Heart left ventricle (tissue), 16 donors: ENCODE results near the gene NRDC. TPM values are rescaled to one million over a fixed set of nuclear protein-coding genes. Genes with fewer than 3 reads are reported as not detected.

Experiments used
- ATAC-seq, 4 donors: fragments of 200-7000 bp; cut with Tn5 transposase; one replicate each; pipeline ENCODE4 v1.9.1; 2020 to 2022; ENCODE audit warnings: moderate library complexity in 4 of 4, mild to moderate bottlenecking in 3 of 4, moderate number of reproducible peaks in 1 of 4
- DNase-seq, 5 donors: peaks; one replicate each; pipeline ENCODE4 v3.0.0-alpha.2; 2020
- H3K27ac ChIP-seq, 12 donors: fragments of 200-600 bp; sonication (generic) in 4 of 12; one replicate each; pipeline versions ENCODE4 v1.5.0 to v1.8.0; 2016 to 2022; ENCODE audit warnings: mild to moderate bottlenecking in 2 of 12
- H3K27me3 ChIP-seq, 9 donors: fragments of 200-600 bp; sonication (generic) in 2 of 9; one replicate each; pipeline versions ENCODE4 v1.5.1 to v1.8.0; 2016 to 2022; ENCODE audit warnings: mild to moderate bottlenecking in 3 of 9
- H3K36me3 ChIP-seq, 9 donors: fragments of 200-600 bp; sonication (generic) in 2 of 9; one replicate each; pipeline versions ENCODE4 v1.5.0 to v1.8.0; 2018 to 2022; ENCODE audit warnings: mild to moderate bottlenecking in 2 of 9
- H3K4me1 ChIP-seq, 12 donors: fragments of 200-600 bp; sonication (generic) in 4 of 12; one replicate each; pipeline versions ENCODE4 v1.5.0 to v1.8.0; 2016 to 2022; ENCODE audit warnings: mild to moderate bottlenecking in 3 of 12
- H3K4me3 ChIP-seq, 12 donors: fragments of 200-600 bp; sonication (generic) in 4 of 12; one replicate each; pipeline versions ENCODE4 v1.5.0 to v1.8.0; 2017 to 2022; ENCODE audit warnings: mild to moderate bottlenecking in 9 of 12, moderate library complexity in 4 of 12
- H3K9me3 ChIP-seq, 12 donors: fragments of 200-600 bp; sonication (generic) in 4 of 12; one replicate each; pipeline versions ENCODE4 v1.5.0 to v1.8.0; 2016 to 2022; ENCODE audit warnings: mild to moderate bottlenecking in 1 of 12
- POLR2A ChIP-seq, 2 donors: fragments of 450-650 bp; IDR thresholded peaks; one replicate each; pipeline ENCODE4 v1.6.1; 2017; ENCODE audit warnings: antibody characterized with exemption in 2 of 2, mild to moderate bottlenecking in 2 of 2, moderate library complexity in 2 of 2
- WGBS, 4 donors: extraction: QIAGEN DNeasy Blood & Tissue Kit in 2 of 4; methylation state at CpG; one replicate each; pipeline versions ENCODE4 v1.1.5 to v1.1.7; 2013 to 2018; 5-methylcytosine and 5-hydroxymethylcytosine counted together
- intact Hi-C, 10 donors: fragments of 100-400 bp; cut with DNase I; formaldehyde crosslinking; loops; one replicate each; pipeline versions ENCODE4 v1.11.1 to v1.14.2; 2022
- polyA plus RNA-seq, 2 donors: library from polyadenylated mRNA; stranded (reverse); fragments of 200-250 nt; gene quantifications; one replicate each; pipeline ENCODE4 v1.2.3, GENCODE V29; 2013
- total RNA-seq, 9 donors: library from RNA; depleted of rRNA in 2 of 9; stranded (reverse); fragments of >200 nt in 2 of 9; fragmentation: NEBNext Ultra II Directional in 3 of 9; extraction: Animal tissue kit (Norgen Biotek cat#: 25700) in 3 of 9; gene quantifications; one replicate each; pipeline versions ENCODE4 v1.1.0 to v1.2.4, GENCODE V29; 2016 to 2023
- TF ChIP-seq, protein P1 (sequence below), 12 donors: fragments of 200-600 bp; sonication (generic) in 4 of 12; IDR thresholded peaks; one replicate each; pipeline versions ENCODE4 v1.5.0 to v1.8.0; 2018 to 2022; ENCODE audit warnings: antibody characterized with exemption in 12 of 12, mild to moderate bottlenecking in 5 of 12
- donor health status: ischemic (EF 13 %, LVEDD 7.1; RV severe dilation, severe dysfunction).
- donor health status: healthy with polysubstance abuse.
- donor health status: DM: no; HTN: yes; CAD: no.
- donor health status: DM: no; HTN: no; CAD: no.
- donor health status: ischemic (EF 25% LVEDD 6.9; RV normal size, moderate dysfunction).
- donor health status: ischemic (EF 25% LVEDD 5.7; RV mildly dilated, moderate dysfunction).
- donor health status: healthy.
- donor health status: DM: yes; HTN: yes; CAD: no.
- donor health status: ischemic (EF 35%, LVEDD 5.7; RV mildly dilated, moderate dysfunction).
- donor health status: nonischemic (EF 11% LVEDD 7.7; RV severe dilation, severe dysfunction).
- donor health status: DM: yes; HTN: yes; CAD: no.
- donor health status: PGD.
- donor health status: ischemic (EF 29% LVEDD 5.4; RV normal size, mild dysfunction).
- donor health status: nonischemic (EF 23%, LVEDD 6.1; RV moderate dilation, normal function).

Gene NRDC
- total and polyA plus RNA-seq, 11 donors: 89.4 to 152 (median 124) TPM

DNA sequence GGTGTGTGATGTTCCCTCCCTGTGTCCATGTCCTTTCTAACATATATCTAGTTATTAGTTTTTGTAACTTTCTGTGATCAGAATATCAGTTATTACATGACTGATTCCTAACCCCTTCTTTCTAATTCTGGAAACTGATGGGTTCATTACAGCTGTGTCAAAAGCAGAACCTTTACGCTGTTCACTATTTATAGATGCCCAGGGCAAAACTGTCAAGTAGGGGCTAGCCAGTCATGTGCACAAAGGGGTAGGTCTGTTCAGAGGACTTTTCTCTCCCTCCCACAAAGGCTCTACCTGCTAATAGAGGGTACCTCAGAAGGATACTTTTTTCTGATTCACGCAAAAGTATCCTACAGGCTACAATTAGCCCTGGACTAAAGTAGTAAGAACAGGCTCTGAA is 79.2 kb downstream of the NRDC start:
- Histone ChIP-seq H3K27ac (peak overlapping the region in 8 of 12 donors; percentile 27 to 69 (median 55)), H3K27me3 (no peaks in the 10 kb centered on the region), H3K9me3 (no peaks in the 10 kb centered on the region), H3K4me3 (no peak overlapping the region), H3K36me3 (peaks cover 0 to 100% (median 85%) of the 10 kb centered on the region in 9 donors), H3K4me1 (peaks cover 0 to 12% (median 0%) of the 10 kb centered on the region in 12 donors)
- intact Hi-C loops: no loop called here
- DNase-seq: no peak
- peak; percentile 72 to 93 (median 82) for ATAC-seq
- TF ChIP-seq POLR2A (IDR thresholded peaks at IDR 0.05): no peak
- TF ChIP-seq, protein P1, sequence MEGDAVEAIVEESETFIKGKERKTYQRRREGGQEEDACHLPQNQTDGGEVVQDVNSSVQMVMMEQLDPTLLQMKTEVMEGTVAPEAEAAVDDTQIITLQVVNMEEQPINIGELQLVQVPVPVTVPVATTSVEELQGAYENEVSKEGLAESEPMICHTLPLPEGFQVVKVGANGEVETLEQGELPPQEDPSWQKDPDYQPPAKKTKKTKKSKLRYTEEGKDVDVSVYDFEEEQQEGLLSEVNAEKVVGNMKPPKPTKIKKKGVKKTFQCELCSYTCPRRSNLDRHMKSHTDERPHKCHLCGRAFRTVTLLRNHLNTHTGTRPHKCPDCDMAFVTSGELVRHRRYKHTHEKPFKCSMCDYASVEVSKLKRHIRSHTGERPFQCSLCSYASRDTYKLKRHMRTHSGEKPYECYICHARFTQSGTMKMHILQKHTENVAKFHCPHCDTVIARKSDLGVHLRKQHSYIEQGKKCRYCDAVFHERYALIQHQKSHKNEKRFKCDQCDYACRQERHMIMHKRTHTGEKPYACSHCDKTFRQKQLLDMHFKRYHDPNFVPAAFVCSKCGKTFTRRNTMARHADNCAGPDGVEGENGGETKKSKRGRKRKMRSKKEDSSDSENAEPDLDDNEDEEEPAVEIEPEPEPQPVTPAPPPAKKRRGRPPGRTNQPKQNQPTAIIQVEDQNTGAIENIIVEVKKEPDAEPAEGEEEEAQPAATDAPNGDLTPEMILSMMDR (IDR thresholded peaks at IDR 0.05): no peak
- WGBS, 4 donors: 49 to 80% (median 60%) methylated on average over 2 of the region's 2 CpGs

DNA sequence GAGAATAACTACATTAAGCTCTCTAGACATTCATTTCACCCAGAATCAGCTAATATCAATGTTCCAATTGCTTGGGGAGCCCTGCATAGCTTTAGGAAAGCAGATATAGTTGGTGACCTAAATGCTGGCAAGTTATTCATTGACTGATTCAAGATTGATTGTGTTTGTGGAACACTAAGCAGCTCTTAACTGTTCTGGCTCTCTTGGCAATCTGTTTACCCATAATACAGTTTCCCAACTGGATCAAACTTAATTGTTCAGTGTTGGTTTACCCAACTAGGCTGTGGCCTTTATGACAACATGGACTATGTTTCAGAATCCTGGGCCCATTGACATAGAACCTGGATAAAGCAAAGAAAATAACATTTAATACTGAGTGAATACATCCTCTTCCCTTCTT is 83.7 kb downstream of the NRDC start:
- Histone ChIP-seq H3K36me3 (peaks cover 0 to 100% (median 86%) of the 10 kb centered on the region in 9 donors), H3K9me3 (no peaks in the 10 kb centered on the region), H3K27me3 (no peaks in the 10 kb centered on the region), H3K4me1 (peaks cover 0 to 14% (median 0%) of the 10 kb centered on the region in 12 donors), H3K4me3 (no peak overlapping the region), H3K27ac (no peak overlapping the region)
- no peak for TF ChIP-seq POLR2A (IDR thresholded peaks at IDR 0.05)
- TF ChIP-seq, protein P1 (IDR thresholded peaks at IDR 0.05): no peak
- ATAC-seq (no peak), DNase-seq (no peak)
- intact Hi-C loops: no loop called here

DNA sequence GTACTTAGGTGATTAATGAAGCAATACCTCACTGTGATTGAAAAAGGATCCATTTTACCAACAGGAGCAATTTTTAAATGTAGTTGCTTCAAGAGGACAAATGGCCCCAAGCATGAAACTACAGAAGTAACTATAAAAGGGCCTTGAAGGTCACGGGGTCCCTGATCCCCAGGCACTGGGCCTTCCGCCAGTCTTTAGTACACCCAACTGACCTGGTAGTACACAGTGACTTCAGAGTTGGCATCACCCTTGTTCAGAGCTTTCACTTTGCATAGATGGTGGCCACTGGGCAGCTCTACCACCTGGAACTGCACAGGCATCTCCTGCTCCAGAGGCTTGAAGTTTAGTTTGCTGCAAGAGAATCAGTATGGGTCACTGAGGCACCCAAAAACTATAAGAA is 84.3 kb downstream of the NRDC start:
- 90 to 99% (median 95%) methylated on average over 2 of the region's 2 CpGs for WGBS, 4 donors
- ATAC-seq (no peak), DNase-seq (no peak)
- H3K36me3 ChIP-seq: peaks cover 0 to 100% (median 86%) of the 10 kb centered on the region in 9 donors
- peaks cover 0 to 11% (median 0%) of the 10 kb centered on the region in 12 donors for H3K4me1 ChIP-seq
- TF ChIP-seq POLR2A (IDR thresholded peaks at IDR 0.05): no peak
- TF ChIP-seq, protein P1 (IDR thresholded peaks at IDR 0.05): no peak
- intact Hi-C loops: no loop called here
- peak overlapping the region in 1 of 12 donors; percentile 13 for H3K27ac ChIP-seq
- no peak overlapping the region for H3K4me3 ChIP-seq
- no peaks in the 10 kb centered on the region for H3K27me3 ChIP-seq
- no peaks in the 10 kb centered on the region for H3K9me3 ChIP-seq

DNA sequence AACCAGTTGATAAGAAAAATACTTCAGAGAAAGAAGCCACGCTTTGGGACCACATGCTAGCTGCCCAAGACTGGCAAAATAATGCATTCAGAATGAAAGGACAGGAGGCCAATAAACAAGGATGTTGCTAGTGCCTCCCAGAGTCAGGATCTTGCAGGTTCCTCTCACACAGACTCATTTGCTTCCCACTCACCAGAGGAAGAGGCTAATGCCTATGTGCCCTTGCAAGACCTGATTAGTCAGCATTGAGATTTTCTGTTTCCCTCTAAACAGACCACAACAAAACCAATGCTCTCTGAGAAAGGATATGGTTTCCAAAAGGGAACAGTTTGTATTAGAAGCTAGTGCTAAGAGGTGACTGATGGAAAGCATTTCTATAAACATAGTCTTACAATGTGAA is 85.7 kb downstream of the NRDC start:
- DNase-seq (no peak), ATAC-seq (peak in 2 of 4 donors; percentile 19 to 41)
- Histone ChIP-seq H3K27ac (no peak overlapping the region), H3K27me3 (no peaks in the 10 kb centered on the region), H3K4me1 (peaks cover 0 to 11% (median 3%) of the 10 kb centered on the region in 12 donors), H3K36me3 (peaks cover 0 to 100% (median 87%) of the 10 kb centered on the region in 9 donors), H3K9me3 (no peaks in the 10 kb centered on the region), H3K4me3 (no peak overlapping the region)
- intact Hi-C loops: no loop called here
- no peak for TF ChIP-seq POLR2A (IDR thresholded peaks at IDR 0.05)
- TF ChIP-seq, protein P1 (IDR thresholded peaks at IDR 0.05): no peak
- 87 to 94% (median 92%) methylated on average over 1 of the region's 1 CpG for WGBS, 4 donors
